K562 (cell line): ENCODE data around the gene JPT2. TPM values are rescaled to one million over a fixed set of nuclear protein-coding genes. Genes with fewer than 3 reads are reported as not detected.

Source experiments
- ATAC-seq: fragments of 200-7000 bp; cut with Tn5 transposase; 3 replicates; pipeline ENCODE4 v1.9.1; 2020; ENCODE audit warnings: moderate library complexity
- BruUV-seq: library from RNA; stranded (reverse); fragments of 400-500 nt; replicated peaks from 2 replicates; lab custom pipeline; 2021; lab: Mats Ljungman, UMichigan
- CTCF ChIA-PET: fragments of 300-600 bp; formaldehyde crosslinking; extraction: SDS; loops from one replicate; lab custom pipeline; 2021; ENCODE audit warnings: low intra/inter-chr PET ratio; lab: Yijun Ruan, JAX
- POLR2A ChIA-PET: fragments of 300-600, 350-650 bp; sonication (Branson Sonifier 250); formaldehyde crosslinking; extraction: SDS; loops from one replicate; lab custom pipeline; 2021; ENCODE audit warnings: antibody characterized with exemption, inconsistent platforms; lab: Yijun Ruan, JAX
- DNase-seq, 4 experiments: peaks; one replicate each; pipeline versions ENCODE4 v3.0.0 to v3.0.0-alpha.2; 2011 to 2018; ENCODE audit warnings: low spot score in 3 of 4, mixed read lengths in 3 of 4; ENCODE audit errors: extremely low read depth in 1 of 4
- FAIRE-seq: peaks from 2 replicates; lab custom pipeline; 2011; peaks lifted over from hg19 to GRCh38; lab: Jason Lieb, UNC
- H2AFZ ChIP-seq: 2 replicates; pipeline ENCODE4 v1.6.0; 2011; ENCODE audit warnings: low read depth, low read length, control low read depth, inconsistent platforms
- H3K27ac ChIP-seq: fragments of 200-600 bp; 3 replicates; pipeline ENCODE4 v1.8.0; 2011; ENCODE audit warnings: low read depth, mild to moderate bottlenecking, control low read depth, inconsistent platforms, low read length, moderate library complexity, mixed read lengths; ENCODE audit errors: extremely low read depth
- H3K27me3 ChIP-seq, 2 experiments: fragments of 300-600 bp in 1 of 2; 2 replicates in 1 of 2; 3 replicates in 1 of 2; pipeline versions ENCODE4 v1.6.0 to v1.8.0; 2011; ENCODE audit warnings: inconsistent platforms in 2 of 2, low read length in 2 of 2, mild to moderate bottlenecking in 1 of 2, mixed read lengths in 1 of 2, moderate library complexity in 1 of 2; ENCODE audit not compliant: control insufficient read depth in 2 of 2, insufficient read depth in 2 of 2
- H3K36me3 ChIP-seq: fragments of 300-600 bp; 3 replicates; pipeline ENCODE4 v1.8.0; 2011; ENCODE audit warnings: mild to moderate bottlenecking, low read length, inconsistent platforms; ENCODE audit not compliant: control insufficient read depth, insufficient read depth
- H3K4me1 ChIP-seq, 2 experiments: fragments of 200-600 bp in 1 of 2; replicated peaks in 1 of 2; 2 replicates in 1 of 2; 3 replicates in 1 of 2; pipeline versions ENCODE4 v1.5.1 to v1.8.0; 2011; ENCODE audit warnings: inconsistent platforms in 2 of 2, low read length in 2 of 2, mild to moderate bottlenecking in 1 of 2, mixed read lengths in 1 of 2, moderate library complexity in 1 of 2; ENCODE audit not compliant: control insufficient read depth in 2 of 2, insufficient read depth in 2 of 2
- H3K4me2 ChIP-seq: 2 replicates; pipeline ENCODE4 v1.6.1; 2011; ENCODE audit warnings: low read length, control low read depth, inconsistent platforms, mixed read lengths; ENCODE audit not compliant: insufficient read depth
- H3K4me3 ChIP-seq: fragments of 200-600 bp; sonication (generic), shearing (Covaris generic); 2 replicates; pipeline ENCODE4 v1.5.1; 2016; ENCODE audit warnings: control low read depth, inconsistent platforms
- H3K79me2 ChIP-seq: fragments of 200-600 bp; 3 replicates; pipeline ENCODE4 v1.8.0; 2011; ENCODE audit warnings: low read length, inconsistent platforms; ENCODE audit not compliant: control insufficient read depth, insufficient read depth
- H3K9ac ChIP-seq, 2 experiments: 2 replicates each; pipeline versions ENCODE4 v1.6.0 to v1.6.1; 2011; ENCODE audit warnings: low read depth in 2 of 2, low read length in 2 of 2, control low read depth in 1 of 2, inconsistent platforms in 1 of 2, mild to moderate bottlenecking in 1 of 2, mixed read lengths in 1 of 2; ENCODE audit not compliant: insufficient read depth in 1 of 2
- H3K9me1 ChIP-seq: one replicate; pipeline ENCODE4 v1.6.0; 2011; ENCODE audit warnings: inconsistent platforms, mild to moderate bottlenecking, low read length, moderate library complexity; ENCODE audit not compliant: control insufficient read depth, insufficient read depth
- H3K9me3 ChIP-seq: replicated peaks from 2 replicates; pipeline ENCODE4 v1.5.1; 2011; ENCODE audit warnings: low read depth, low read length, inconsistent platforms; ENCODE audit not compliant: control insufficient read depth, insufficient read depth
- H4K20me1 ChIP-seq: replicated peaks from 2 replicates; pipeline ENCODE4 v1.6.1; 2011; ENCODE audit warnings: low read length, inconsistent platforms, mixed read lengths; ENCODE audit not compliant: control insufficient read depth, insufficient read depth
- MAZ ChIP-seq, 2 experiments: fragments of 450-650 bp in 1 of 2; sonication (generic) in 1 of 2; formaldehyde crosslinking; IDR thresholded peaks in 1 of 2; conservative IDR thresholded peaks in 1 of 2; 2 replicates each; pipeline versions ENCODE4 v1.4.0 to v1.5.0; 2020; ENCODE audit warnings: mild to moderate bottlenecking in 1 of 2, missing genetic modification reagents in 1 of 2
- WGBS: fragments of 100-300 bp; shearing (Covaris generic); methylation state at CpG from one replicate; pipeline ENCODE4 v1.1.6; 2016; ENCODE audit warnings: low coverage, mixed read lengths; ENCODE audit not compliant: insufficient coverage; ENCODE audit errors: missing lambda C conversion rate; 5-methylcytosine and 5-hydroxymethylcytosine counted together
- in situ Hi-C: fragments of 300-500 bp; cut with MboI; formaldehyde crosslinking; loops from 4 replicates; pipeline ENCODE4 v1.15.0; 2018; ENCODE audit warnings: inconsistent platforms, mixed read lengths
- intact Hi-C: fragments of 100-400 bp; cut with micrococcal nuclease; formaldehyde crosslinking; loops from 2 replicates; pipeline ENCODE4 v1.14.2; 2022
- polyA plus RNA-seq, 8 experiments: library from polyadenylated mRNA; depleted of rRNA in 4 of 8; stranded (reverse) in 5 of 8; unstranded in 3 of 8; fragments of >200 nt; fragmentation: Nextera tagmentation in 2 of 8; fragmentation: Illumina TruSeq in 1 of 8; extraction: Ambion mirVana in 2 of 8; extraction: Trizol in 1 of 8; gene quantifications; 2 replicates each; pipeline versions ENCODE4 v1.2.1 to v1.2.3, GENCODE V29; 2011 to 2014; ENCODE audit warnings: inconsistent platforms in 1 of 8, missing spikeins in 1 of 8
- total RNA-seq, 7 experiments: library from RNA; depleted of rRNA in 6 of 7; stranded (reverse); fragments of >200 nt in 6 of 7; fragmentation: Illumina TruSeq in 2 of 7; extraction: Trizol in 2 of 7; gene quantifications; 2 replicates each; pipeline versions ENCODE4 v1.2.1 to v1.2.3, GENCODE V29; 2011 to 2021; ENCODE audit warnings: low replicate concordance in 1 of 7
- TF ChIP-seq, protein P1 (sequence below): sonication (generic); formaldehyde crosslinking; IDR thresholded peaks from 2 replicates; pipeline ENCODE4 v1.8.1; 2023; ENCODE audit warnings: mild to moderate bottlenecking, missing genetic modification reagents
- TF ChIP-seq, protein P2 (sequence below): fragments of 450-650 bp; IDR thresholded peaks from 2 replicates; pipeline ENCODE4 v1.6.1; 2018; ENCODE audit not compliant: partially characterized antibody
- TF ChIP-seq, protein P3 (sequence below): fragments of 250-450 bp; sonication (Bioruptor Pico); IDR thresholded peaks from 2 replicates; pipeline ENCODE4 v1.8.0; 2021; ENCODE audit warnings: moderate library complexity, mild to moderate bottlenecking, inconsistent platforms

Gene JPT2
- total and polyA plus RNA-seq, 9 of the 15 experiments (the other 6 are each of a cell fraction or from before 2014, with no cell fraction given), result 25.5 to 133 (median 106) TPM

DNA sequence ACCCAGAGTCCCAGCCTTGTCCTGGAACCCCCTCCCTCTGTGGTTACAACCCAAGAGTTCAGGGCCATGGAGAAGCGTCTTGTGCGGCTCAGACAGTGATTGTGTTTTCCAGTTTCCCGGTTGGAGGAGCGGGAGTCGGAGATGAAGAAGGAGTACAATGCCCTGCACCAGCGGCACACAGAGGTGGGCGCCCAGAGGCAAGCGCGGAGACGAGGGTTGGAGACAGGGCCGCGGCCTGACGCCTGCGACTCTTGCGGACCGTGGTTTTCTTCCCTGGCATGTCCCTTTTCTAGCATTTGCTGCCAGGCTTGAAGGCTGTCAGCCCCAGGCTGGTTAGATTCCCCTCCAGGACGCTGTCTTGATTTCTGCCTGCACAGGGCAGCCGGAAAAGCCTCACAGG lies 50.9 kb downstream of the JPT2 start (continued):
- TF ChIP-seq, protein P1, sequence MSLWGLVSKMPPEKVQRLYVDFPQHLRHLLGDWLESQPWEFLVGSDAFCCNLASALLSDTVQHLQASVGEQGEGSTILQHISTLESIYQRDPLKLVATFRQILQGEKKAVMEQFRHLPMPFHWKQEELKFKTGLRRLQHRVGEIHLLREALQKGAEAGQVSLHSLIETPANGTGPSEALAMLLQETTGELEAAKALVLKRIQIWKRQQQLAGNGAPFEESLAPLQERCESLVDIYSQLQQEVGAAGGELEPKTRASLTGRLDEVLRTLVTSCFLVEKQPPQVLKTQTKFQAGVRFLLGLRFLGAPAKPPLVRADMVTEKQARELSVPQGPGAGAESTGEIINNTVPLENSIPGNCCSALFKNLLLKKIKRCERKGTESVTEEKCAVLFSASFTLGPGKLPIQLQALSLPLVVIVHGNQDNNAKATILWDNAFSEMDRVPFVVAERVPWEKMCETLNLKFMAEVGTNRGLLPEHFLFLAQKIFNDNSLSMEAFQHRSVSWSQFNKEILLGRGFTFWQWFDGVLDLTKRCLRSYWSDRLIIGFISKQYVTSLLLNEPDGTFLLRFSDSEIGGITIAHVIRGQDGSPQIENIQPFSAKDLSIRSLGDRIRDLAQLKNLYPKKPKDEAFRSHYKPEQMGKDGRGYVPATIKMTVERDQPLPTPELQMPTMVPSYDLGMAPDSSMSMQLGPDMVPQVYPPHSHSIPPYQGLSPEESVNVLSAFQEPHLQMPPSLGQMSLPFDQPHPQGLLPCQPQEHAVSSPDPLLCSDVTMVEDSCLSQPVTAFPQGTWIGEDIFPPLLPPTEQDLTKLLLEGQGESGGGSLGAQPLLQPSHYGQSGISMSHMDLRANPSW (CRISPR knock-in tag), result no peak
- TF ChIP-seq, protein P2, sequence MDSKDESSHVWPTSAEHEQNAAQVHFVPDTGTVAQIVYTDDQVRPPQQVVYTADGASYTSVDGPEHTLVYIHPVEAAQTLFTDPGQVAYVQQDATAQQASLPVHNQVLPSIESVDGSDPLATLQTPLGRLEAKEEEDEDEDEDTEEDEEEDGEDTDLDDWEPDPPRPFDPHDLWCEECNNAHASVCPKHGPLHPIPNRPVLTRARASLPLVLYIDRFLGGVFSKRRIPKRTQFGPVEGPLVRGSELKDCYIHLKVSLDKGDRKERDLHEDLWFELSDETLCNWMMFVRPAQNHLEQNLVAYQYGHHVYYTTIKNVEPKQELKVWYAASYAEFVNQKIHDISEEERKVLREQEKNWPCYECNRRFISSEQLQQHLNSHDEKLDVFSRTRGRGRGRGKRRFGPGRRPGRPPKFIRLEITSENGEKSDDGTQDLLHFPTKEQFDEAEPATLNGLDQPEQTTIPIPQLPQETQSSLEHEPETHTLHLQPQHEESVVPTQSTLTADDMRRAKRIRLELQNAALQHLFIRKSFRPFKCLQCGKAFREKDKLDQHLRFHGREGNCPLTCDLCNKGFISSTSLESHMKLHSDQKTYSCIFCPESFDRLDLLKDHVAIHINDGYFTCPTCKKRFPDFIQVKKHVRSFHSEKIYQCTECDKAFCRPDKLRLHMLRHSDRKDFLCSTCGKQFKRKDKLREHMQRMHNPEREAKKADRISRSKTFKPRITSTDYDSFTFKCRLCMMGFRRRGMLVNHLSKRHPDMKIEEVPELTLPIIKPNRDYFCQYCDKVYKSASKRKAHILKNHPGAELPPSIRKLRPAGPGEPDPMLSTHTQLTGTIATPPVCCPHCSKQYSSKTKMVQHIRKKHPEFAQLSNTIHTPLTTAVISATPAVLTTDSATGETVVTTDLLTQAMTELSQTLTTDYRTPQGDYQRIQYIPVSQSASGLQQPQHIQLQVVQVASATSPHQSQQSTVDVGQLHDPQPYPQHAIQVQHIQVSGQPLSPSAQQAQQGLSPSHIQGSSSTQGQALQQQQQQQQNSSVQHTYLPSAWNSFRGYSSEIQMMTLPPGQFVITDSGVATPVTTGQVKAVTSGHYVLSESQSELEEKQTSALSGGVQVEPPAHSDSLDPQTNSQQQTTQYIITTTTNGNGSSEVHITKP, result no peak

DNA sequence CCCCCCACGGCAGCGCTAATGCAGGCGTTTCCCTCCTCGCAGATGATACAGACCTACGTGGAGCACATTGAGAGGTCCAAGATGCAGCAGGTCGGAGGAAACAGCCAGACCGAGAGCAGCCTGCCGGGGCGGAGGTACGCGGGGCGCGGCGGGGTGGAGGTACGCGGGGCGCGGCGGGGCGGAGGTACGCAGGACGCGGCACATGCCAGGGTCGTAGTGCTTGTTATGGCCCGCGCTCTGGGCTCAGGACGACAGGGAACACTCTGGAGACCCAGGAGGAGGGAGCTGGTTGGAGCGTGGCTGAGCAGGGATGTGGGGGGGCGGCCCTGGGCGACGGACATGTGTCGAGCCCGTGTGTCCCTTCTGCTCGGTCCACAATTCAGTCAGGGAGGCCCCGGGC lies 51.4 kb downstream of the JPT2 start:
- peaks cover 67% of the 10 kb centered on the region; the same call in 2 of the 3 replicates for H3K36me3 ChIP-seq
- no peak overlapping the region for H3K27ac ChIP-seq
- H4K20me1 ChIP-seq, result no peaks in the 10 kb centered on the region
- H2AFZ ChIP-seq, result no peak overlapping the region
- H3K79me2 ChIP-seq, result peaks cover 3% of the 10 kb centered on the region
- CTCF ChIA-PET, result no interaction called here
- no peak overlapping the region for H3K4me2 ChIP-seq
- POLR2A ChIA-PET, result no interaction called here
- ATAC-seq (no peak), DNase-seq (no peak)
- BruUV-seq, result no TSS peak
- TF ChIP-seq, protein P3, sequence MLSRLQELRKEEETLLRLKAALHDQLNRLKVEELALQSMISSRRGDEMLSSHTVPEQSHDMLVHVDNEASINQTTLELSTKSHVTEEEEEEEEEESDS (CRISPR knock-in tag), result no peak
- no peak for TF ChIP-seq MAZ (CRISPR knock-in tag; conservative IDR thresholded peaks at IDR 0.05 in 1 of 2, IDR thresholded peaks at IDR 0.05 in 1 of 2)
- TF ChIP-seq, all 486 proteins: peak for 0
- Histone ChIP-seq H3K4me3 (no peak overlapping the region), H3K4me1 (peaks cover 0 to 17% of the 10 kb centered on the region in 2 experiments; a peak in 2 of 5 replicates), H3K27me3 (no peaks in the 10 kb centered on the region), H3K9me3 (peaks cover 2% of the 10 kb centered on the region; the same call in 1 of the 2 replicates), H3K9me1 (no peaks in the 10 kb centered on the region), H3K9ac (no peak overlapping the region)
- no peak for FAIRE-seq
- intact Hi-C loops (no loop called here), in situ Hi-C loops (no loop called here)
- WGBS, result 80% methylated on average over 2 of the region's 35 CpGs
